H1 (cell line): ENCODE measurements around the gene TINAGL1. TPM values are rescaled to one million over a fixed set of nuclear protein-coding genes. Genes with fewer than 3 reads are reported as not detected.

ENCODE experiments used
- CTCF ChIA-PET: fragments of 300-600 bp; sonication (Branson Sonifier 250); formaldehyde crosslinking; loops from one replicate; lab custom pipeline; 2021; ENCODE audit not compliant: partially characterized antibody; lab: Charles Lee
- POLR2A ChIA-PET: fragments of 300-600 bp; sonication (Branson Sonifier 250); formaldehyde crosslinking; loops from one replicate; lab custom pipeline; 2021; ENCODE audit warnings: inconsistent platforms; ENCODE audit not compliant: partially characterized antibody; lab: Charles Lee
- DNase-seq, 2 experiments: peaks; one replicate each; pipeline versions ENCODE4 v3.0.0 to v3.0.0-alpha.2; 2010 to 2022; ENCODE audit warnings: low spot score in 2 of 2, low read depth in 1 of 2, mixed read lengths in 1 of 2
- FAIRE-seq: peaks from 2 replicates; lab custom pipeline; 2011; peaks lifted over from hg19 to GRCh38; lab: Jason Lieb, UNC
- H2AFZ ChIP-seq: 2 replicates; pipeline ENCODE4 v1.8.1; 2012; ENCODE audit warnings: low read length, inconsistent platforms
- H2AK5ac ChIP-seq: 2 replicates; pipeline ENCODE4 v1.6.1; 2013; ENCODE audit warnings: low read depth, low read length
- H2BK120ac ChIP-seq: replicated peaks from 2 replicates; pipeline ENCODE3; 2013; ENCODE audit warnings: low read depth, low read length, inconsistent platforms
- H2BK12ac ChIP-seq: 2 replicates; pipeline ENCODE4 v1.6.1; 2013; ENCODE audit warnings: low read depth, low read length
- H2BK15ac ChIP-seq: 2 replicates; pipeline ENCODE4 v1.6.1; 2013; ENCODE audit warnings: low read length
- H2BK20ac ChIP-seq: 2 replicates; pipeline ENCODE4 v1.6.1; 2013; ENCODE audit warnings: low read length
- H2BK5ac ChIP-seq: 2 replicates; pipeline ENCODE4 v1.6.1; 2013; ENCODE audit warnings: low read depth, low read length
- H3K14ac ChIP-seq: 2 replicates; pipeline ENCODE4 v1.6.1; 2013; ENCODE audit warnings: inconsistent platforms; ENCODE audit not compliant: insufficient read length
- H3K18ac ChIP-seq: 2 replicates; pipeline ENCODE4 v1.6.1; 2013; ENCODE audit warnings: low read length; ENCODE audit errors: extremely low read depth
- H3K23ac ChIP-seq: 2 replicates; pipeline ENCODE4 v1.6.1; 2013; ENCODE audit warnings: inconsistent platforms; ENCODE audit not compliant: insufficient read length
- H3K23me2 ChIP-seq: 2 replicates; pipeline ENCODE4 v1.6.1; 2013; ENCODE audit warnings: low read depth, low read length
- H3K27ac ChIP-seq: 2 replicates; pipeline ENCODE4 v1.6.1; 2011; ENCODE audit warnings: low read depth, low read length, inconsistent platforms
- H3K27me3 ChIP-seq, 4 experiments: replicated peaks in 1 of 4; 1 replicate in 1 of 4; 2 replicates in 3 of 4; pipeline versions ENCODE4 v1.6.1 to v1.8.1; 2011 to 2013; ENCODE audit warnings: low read length in 3 of 4, mild to moderate bottlenecking in 3 of 4, inconsistent platforms in 2 of 4, mixed read lengths in 2 of 4, moderate library complexity in 1 of 4; ENCODE audit not compliant: control insufficient read depth in 3 of 4, insufficient read depth in 3 of 4; ENCODE audit errors: extremely low read depth in 1 of 4
- H3K36me3 ChIP-seq, 4 experiments: 2 replicates each; pipeline versions ENCODE4 v1.6.1 to v1.8.1; 2011 to 2013; ENCODE audit warnings: mild to moderate bottlenecking in 4 of 4, low read length in 3 of 4, moderate library complexity in 2 of 4, control low read depth in 1 of 4, inconsistent platforms in 1 of 4; ENCODE audit not compliant: insufficient read depth in 4 of 4, control insufficient read depth in 2 of 4
- H3K4ac ChIP-seq: replicated peaks from 2 replicates; pipeline ENCODE3; 2013; ENCODE audit warnings: low read length, low read depth, mixed read lengths, inconsistent platforms; ENCODE audit not compliant: insufficient read length
- H3K4me1 ChIP-seq, 4 experiments: replicated peaks in 1 of 4; 1 replicate in 1 of 4; 2 replicates in 3 of 4; pipeline versions ENCODE4 v1.6.1 to v1.8.1; 2011 to 2013; ENCODE audit warnings: low read length in 3 of 4, inconsistent platforms in 2 of 4, mixed read lengths in 1 of 4; ENCODE audit not compliant: insufficient read depth in 4 of 4, control insufficient read depth in 3 of 4
- H3K4me2 ChIP-seq, 2 experiments: 2 replicates each; pipeline versions ENCODE4 v1.6.1 to v1.8.1; 2011 to 2013; ENCODE audit warnings: low read depth in 2 of 2, low read length in 2 of 2, control low read depth in 1 of 2, inconsistent platforms in 1 of 2, mild to moderate bottlenecking in 1 of 2; ENCODE audit not compliant: insufficient read depth in 1 of 2
- H3K4me3 ChIP-seq, 4 experiments: fragments of 200-600, 300-600 bp in 1 of 4; sonication (generic), shearing (Covaris generic), sonication (Bioruptor Twin) in 1 of 4; 2 replicates each; pipeline versions ENCODE4 v1.5.1 to v1.8.1; 2011 to 2016; ENCODE audit warnings: low read length in 4 of 4, low read depth in 3 of 4, control low read depth in 2 of 4, inconsistent platforms in 2 of 4, mild to moderate bottlenecking in 2 of 4, mixed read lengths in 1 of 4, moderate library complexity in 1 of 4; ENCODE audit not compliant: insufficient read depth in 2 of 4; ENCODE audit errors: extremely low read depth in 1 of 4
- H3K56ac ChIP-seq: replicated peaks from 2 replicates; pipeline ENCODE3; 2013; ENCODE audit warnings: low read depth, mild to moderate bottlenecking, mixed read lengths, low read length, inconsistent platforms; ENCODE audit not compliant: insufficient read length
- H3K79me1 ChIP-seq: 2 replicates; pipeline ENCODE4 v1.6.1; 2013; ENCODE audit warnings: low read depth, low read length, control low read depth
- H3K79me2 ChIP-seq, 2 experiments: 2 replicates each; pipeline versions ENCODE4 v1.6.1 to v1.8.1; 2012 to 2013; ENCODE audit warnings: low read length in 2 of 2, mild to moderate bottlenecking in 2 of 2, inconsistent platforms in 1 of 2; ENCODE audit not compliant: insufficient read depth in 2 of 2, control insufficient read depth in 1 of 2
- H3K9ac ChIP-seq, 4 experiments: replicated peaks in 1 of 4; 1 replicate in 1 of 4; 2 replicates in 3 of 4; pipeline versions ENCODE4 v1.6.1 to v1.8.1; 2011 to 2013; ENCODE audit warnings: low read depth in 3 of 4, low read length in 3 of 4, control low read depth in 2 of 4, mild to moderate bottlenecking in 2 of 4, moderate library complexity in 2 of 4, inconsistent platforms in 1 of 4; ENCODE audit errors: extremely low read depth in 1 of 4
- H3K9me3 ChIP-seq, 2 experiments: 2 replicates each; pipeline versions ENCODE4 v1.6.1 to v1.8.1; 2012 to 2013; ENCODE audit warnings: mild to moderate bottlenecking in 2 of 2, moderate library complexity in 2 of 2, control low read depth in 1 of 2, inconsistent platforms in 1 of 2, low read depth in 1 of 2, low read length in 1 of 2, mixed read lengths in 1 of 2; ENCODE audit not compliant: insufficient read depth in 2 of 2
- H4K20me1 ChIP-seq, 2 experiments: replicated peaks in 1 of 2; 2 replicates each; pipeline versions ENCODE3 to v1.8.1; 2011 to 2013; ENCODE audit warnings: inconsistent platforms in 2 of 2, low read length in 2 of 2, mild to moderate bottlenecking in 1 of 2; ENCODE audit not compliant: insufficient read depth in 2 of 2, control insufficient read depth in 1 of 2
- H4K5ac ChIP-seq: 2 replicates; pipeline ENCODE4 v1.6.1; 2013; ENCODE audit warnings: low read length, low read depth, mixed read lengths, inconsistent platforms; ENCODE audit not compliant: insufficient read length
- H4K8ac ChIP-seq: 2 replicates; pipeline ENCODE4 v1.8.0; 2013; ENCODE audit warnings: mild to moderate bottlenecking, moderate library complexity, low read length, inconsistent platforms; ENCODE audit not compliant: insufficient read depth; ENCODE audit errors: extremely low read depth
- H4K91ac ChIP-seq: replicated peaks from 2 replicates; pipeline ENCODE3; 2013; ENCODE audit warnings: low read length, mixed read lengths, inconsistent platforms; ENCODE audit not compliant: insufficient read length
- CBX8 ChIP-seq: fragments of 300-800, 300-1000 bp; sonication (generic); IDR thresholded peaks from 2 replicates; pipeline ENCODE4 v1.7.1; 2016; ENCODE audit warnings: low read depth, low read length, borderline replicate concordance
- EGR1 ChIP-seq: IDR thresholded peaks from 2 replicates; pipeline ENCODE4 v1.6.1; 2011; ENCODE audit warnings: low read depth, low read length, borderline replicate concordance
- WGBS, 2 experiments: shearing (Covaris generic) in 1 of 2; methylation state at CpG; one replicate each; pipeline versions ENCODE4 v1.1.6 to v1.1.7; 2013 to 2015; ENCODE audit warnings: low lambda C conversion rate in 2 of 2, mixed read lengths in 2 of 2, inconsistent platforms in 1 of 2, low coverage in 1 of 2, missing lambda C conversion rate in 1 of 2; ENCODE audit not compliant: insufficient replicate concordance in 2 of 2, insufficient coverage in 1 of 2, insufficient read length in 1 of 2; ENCODE audit errors: extremely low coverage in 1 of 2, missing lambda C conversion rate in 1 of 2; 5-methylcytosine and 5-hydroxymethylcytosine counted together
- polyA plus RNA-seq, 7 experiments: library from polyadenylated mRNA; depleted of rRNA in 3 of 7; stranded (reverse) in 5 of 7; unstranded in 2 of 7; fragments of >200 nt in 5 of 7; fragments of 200-250 nt in 2 of 7; gene quantifications; 1 replicate in 5 of 7; 2 replicates in 1 of 7; 4 replicates in 1 of 7; pipeline versions ENCODE4 v1.2.1 to v1.2.3, GENCODE V29; 2011 to 2013; ENCODE audit warnings: missing spikeins in 2 of 7, mixed read lengths in 2 of 7
- total RNA-seq: library from RNA; stranded (reverse); fragmentation: NEBNext Ultra II Directional; extraction: Animal tissue kit (Norgen Biotek cat#: 25700); gene quantifications from 2 replicates; pipeline ENCODE4 v1.2.1, GENCODE V29; 2021

Gene TINAGL1
- total and polyA plus RNA-seq, 2 of the 8 experiments (the other 6 are each of a cell fraction or from before 2014, with no cell fraction given) = 11.2 to 21.7 TPM

- Histone ChIP-seq H3K4ac (no peak overlapping the region), H3K79me2 (no peaks in the 10 kb centered on the region), H3K4me1 (peaks cover 0 to 4% (median 0%) of the 10 kb centered on the region in 4 experiments; a peak in 1 of 7 replicates), H4K91ac (no peak overlapping the region), H3K14ac (no peak overlapping the region), H2BK120ac (no peak overlapping the region), H4K5ac (no peak overlapping the region), H2BK12ac (no peak overlapping the region), H2BK15ac (no peak overlapping the region), H4K20me1 (peaks cover 0 to 4% of the 10 kb centered on the region in 2 experiments), H3K9ac (no peak overlapping the region; a peak in 1 of 7 replicates), H3K79me1 (no peaks in the 10 kb centered on the region), H3K4me2 (no peak overlapping the region), H3K27me3 (no peaks in the 10 kb centered on the region), H2BK5ac (no peak overlapping the region), H3K18ac (no peak overlapping the region), H3K36me3 (peaks cover 3 to 16% (median 10%) of the 10 kb centered on the region in 4 experiments; a peak in 7 of 8 replicates), H4K8ac (peak overlapping the region; percentile 57; the same call in 1 of the 2 replicates), H2BK20ac (no peak overlapping the region), H3K56ac (no peak overlapping the region), H2AK5ac (no peak overlapping the region), H2AFZ (no peak overlapping the region), H3K27ac (no peak overlapping the region; the same call in 1 of the 2 replicates), H3K23ac (no peak overlapping the region), H3K4me3 (no peak overlapping the region), H3K23me2 (no peaks in the 10 kb centered on the region), H3K9me3 (no peaks in the 10 kb centered on the region)
- ChIA-PET POLR2A (interaction anchor here (0.6 to 1.5 kb wide), 3 partner anchors 8 to 14 kb away, joined by 3 to 7 read pairs (median 4); partner anchors contain the start of gene HCRTR1), CTCF (interaction anchor here (0.7 to 5.2 kb wide), 6 partner anchors 8 to 205 kb away, joined by 3 to 40 read pairs (median 4); no protein-coding TSS in a partner anchor)
- FAIRE-seq (no peak), DNase-seq (no peak)
- 79% methylated on average over 20 of the region's 23 CpGs; no CpG with 5 or more reads in 1 of the 2 experiments for WGBS, 2 experiments
- TF ChIP-seq EGR1 (peak; percentile 38; the same call in 1 of the 2 replicates), CBX8 (no peak)
These were observed 50.2 kb downstream of the TINAGL1 start for GRCh38 chr1:31626223-31627207.
